ENCODE measurements around the gene TRIM34.
"Not testable (repeated sequence)": the region's sequence is repeated elsewhere in the genome, so short reads cannot be mapped to it uniquely, and the experiment has no call there.

Gene TRIM34

DNA sequence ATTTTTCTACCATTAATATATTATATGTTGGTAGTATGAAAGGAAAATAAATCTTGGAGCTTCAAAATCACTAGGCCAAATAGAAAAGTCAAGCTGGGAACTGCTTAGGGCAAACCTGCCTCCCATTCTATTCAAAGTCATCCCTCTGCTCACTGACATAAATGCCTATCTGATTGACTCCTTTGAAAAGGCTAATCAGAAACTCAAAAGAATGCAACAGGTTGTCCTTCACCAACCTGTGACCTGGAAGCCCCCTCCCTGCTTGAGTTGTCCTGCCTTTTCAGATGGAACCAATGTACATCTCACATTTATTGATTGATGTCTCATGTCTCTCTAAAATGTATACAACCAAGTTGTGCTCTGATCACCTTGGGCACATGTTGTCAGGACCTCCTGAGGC lies 3.2 kb upstream of the TRIM34 start:
- no peak for DNase-seq

DNA sequence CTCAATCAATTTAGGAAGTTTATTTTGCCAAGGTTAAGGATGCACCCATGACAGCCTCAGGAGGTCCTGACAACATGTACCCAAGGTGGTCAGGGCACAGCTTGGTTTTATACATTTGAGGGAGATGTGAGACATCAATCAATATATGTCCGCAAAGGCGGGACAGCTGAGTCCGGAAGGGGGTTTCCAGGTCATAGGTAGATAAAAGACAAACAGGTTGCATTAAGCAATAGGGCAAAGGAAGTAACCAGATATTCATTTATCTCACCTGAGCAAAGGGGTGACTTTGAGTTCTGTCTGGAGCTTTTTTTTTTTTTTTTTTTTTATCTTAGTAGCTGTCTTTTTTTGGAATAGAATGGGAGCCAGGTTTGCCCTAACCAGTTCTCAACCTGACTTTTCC lies 2.0 kb upstream of the TRIM34 start:
- no peak for DNase-seq

DNA sequence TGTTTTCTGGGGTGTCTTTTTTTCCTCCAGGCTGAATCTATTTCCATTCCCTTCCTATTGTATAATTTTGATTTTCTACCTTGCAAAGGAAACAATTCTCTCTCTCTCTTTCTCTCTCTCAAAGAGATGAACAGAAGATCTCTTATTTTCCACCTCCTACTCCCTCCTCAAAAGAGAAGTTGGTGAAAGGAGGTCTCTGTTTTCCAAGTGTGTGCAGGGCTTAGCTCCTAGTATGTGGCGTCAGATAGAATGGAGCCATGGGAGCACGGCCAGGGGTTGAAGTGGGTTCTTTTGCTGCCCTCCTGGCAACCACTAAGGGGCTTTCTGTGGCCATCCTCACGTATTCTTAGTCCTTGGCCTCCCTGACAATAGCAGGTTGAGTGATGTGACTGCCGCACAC lies 480 bp downstream of the TRIM34 start:
- DNase-seq: no peak

DNA sequence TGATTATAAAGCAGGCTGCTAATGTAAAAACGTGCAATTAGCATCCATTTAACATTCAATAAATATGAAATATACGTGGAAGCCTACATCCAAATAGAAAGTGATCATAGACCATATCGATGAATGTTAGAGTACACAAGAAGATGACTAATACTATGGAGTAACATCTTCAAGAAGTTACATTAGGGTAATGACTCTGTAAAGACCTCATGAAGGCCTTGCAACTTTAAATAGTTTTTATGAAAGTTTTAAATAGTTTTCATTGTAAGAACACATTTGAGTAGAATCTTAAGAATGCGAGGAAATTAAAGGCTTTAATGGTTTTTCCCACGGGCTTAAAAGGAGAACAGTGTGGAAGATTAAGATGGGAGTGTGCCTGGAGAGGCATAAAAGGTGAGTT lies 1.4 kb downstream of the TRIM34 start:
- DNase-seq: no peak

DNA sequence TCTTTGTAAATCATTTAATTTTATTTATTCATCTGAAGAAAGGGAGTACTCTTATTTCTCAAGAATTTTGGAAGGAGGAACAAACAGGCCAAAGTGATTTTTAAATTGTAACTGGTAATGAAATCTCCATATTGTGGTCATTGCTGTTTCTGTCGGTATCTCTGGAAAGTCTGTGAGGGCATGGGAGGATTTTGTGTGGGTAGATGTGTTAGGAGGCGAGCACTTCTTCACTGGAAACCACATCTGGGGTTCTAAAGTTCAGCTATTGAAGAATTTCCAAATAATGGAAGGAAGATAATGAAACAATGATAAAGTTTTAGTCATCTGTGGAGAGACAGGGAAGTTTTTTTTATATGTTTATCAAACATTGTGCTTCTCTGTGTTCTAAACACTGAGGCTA lies 6.6 kb downstream of the TRIM34 start:
- no peak for DNase-seq

DNA sequence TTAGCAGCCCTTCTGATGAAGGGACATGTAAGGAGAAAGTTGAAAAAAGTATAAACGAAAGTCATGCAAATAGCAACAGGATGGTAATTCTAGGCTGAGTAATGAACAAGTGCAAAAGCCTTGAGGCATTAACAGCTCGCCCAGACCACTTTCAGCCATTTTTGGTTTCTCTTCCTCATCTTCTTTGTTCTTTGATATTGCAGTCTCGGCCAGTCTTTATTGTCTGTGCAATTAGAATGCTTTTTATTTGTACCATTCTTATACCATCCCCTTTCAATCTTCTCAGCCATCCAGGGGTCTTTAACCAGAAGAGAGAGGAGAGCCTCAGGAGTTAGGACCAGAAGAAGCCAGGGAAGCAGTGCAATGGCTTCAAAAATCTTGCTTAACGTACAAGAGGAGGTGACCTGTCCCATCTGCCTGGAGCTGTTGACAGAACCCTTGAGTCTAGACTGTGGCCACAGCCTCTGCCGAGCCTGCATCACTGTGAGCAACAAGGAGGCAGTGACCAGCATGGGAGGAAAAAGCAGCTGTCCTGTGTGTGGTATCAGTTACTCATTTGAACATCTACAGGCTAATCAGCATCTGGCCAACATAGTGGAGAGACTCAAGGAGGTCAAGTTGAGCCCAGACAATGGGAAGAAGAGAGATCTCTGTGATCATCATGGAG lies 7.3 kb downstream of the TRIM34 start:
- DNase-seq: no peak

DNA sequence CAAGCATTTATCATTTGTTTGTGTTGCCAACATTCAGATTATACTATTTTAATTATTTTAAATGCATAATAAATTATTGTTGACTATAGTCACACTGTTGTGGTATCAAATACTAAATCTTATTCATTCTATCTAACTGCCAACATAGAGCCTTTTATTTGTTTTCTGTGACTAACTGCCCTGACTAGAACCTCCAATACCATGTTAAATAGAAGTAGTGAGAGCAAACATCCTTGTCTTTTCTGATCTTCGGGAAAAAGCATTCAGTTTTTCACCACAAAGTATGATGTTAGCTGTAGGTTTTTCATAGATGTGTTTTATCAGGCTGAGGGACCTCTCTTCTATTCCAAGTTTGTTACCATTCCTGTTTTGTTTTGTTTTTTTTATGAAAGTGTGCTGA lies 15.2 kb downstream of the TRIM34 start:
- DNase-seq: no peak

DNA sequence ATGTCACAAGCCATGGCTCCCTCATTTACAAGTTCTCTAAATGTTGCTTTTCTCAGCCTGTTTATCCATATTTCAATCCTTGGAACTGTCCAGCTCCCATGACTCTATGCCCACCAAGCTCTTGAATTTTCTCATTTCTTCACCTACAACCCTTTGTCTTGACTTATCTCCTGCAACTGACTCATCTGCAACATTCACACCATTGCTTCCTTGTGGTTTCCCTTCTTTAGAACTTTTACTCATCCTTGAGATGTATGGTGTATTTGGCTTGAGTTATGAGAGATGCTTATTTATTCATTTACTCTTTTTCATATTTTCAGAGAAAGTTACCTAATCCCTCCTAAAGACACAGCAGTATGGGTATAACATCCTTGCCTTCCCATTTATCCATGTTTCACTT lies 18.8 kb downstream of the TRIM34 start:
- no peak for DNase-seq

DNA sequence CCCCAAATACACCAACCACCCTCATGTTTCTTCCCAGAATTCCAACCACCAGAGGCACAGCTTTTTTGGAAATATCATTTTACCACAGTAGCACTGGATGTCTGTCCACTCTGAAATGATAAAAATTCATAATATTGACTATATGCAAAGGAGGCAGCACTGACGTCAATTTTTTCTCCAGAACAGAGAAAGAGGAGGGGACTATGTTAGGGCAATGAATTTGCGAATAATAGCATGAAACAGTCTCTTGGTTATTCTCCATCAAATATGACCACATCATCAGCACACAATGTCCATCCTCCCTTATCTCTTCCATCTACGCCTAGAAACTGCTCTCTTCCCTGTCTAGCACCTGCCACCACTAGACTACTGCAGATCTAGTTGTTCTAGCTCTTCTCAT lies 21.3 kb downstream of the TRIM34 start:
- no peak for DNase-seq

DNA sequence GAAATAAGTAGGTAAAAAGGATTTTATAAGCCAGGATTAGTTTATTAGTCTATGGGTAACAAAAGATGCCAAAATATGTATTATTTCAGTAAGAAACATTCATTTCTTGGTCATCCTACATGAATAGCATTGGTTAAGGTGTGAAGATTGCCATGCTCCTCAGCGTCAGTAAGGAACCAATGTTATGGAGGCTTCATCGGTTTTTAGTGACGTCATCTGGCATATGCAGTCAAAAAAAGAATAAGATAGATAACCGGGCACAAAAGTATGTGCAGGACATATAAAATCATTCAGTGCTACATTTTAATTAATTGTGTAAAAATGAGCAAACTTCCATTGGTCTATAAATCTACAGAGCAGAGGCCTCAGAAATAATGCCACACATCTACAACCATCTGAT lies 30.7 kb downstream of the TRIM34 start:
- no peak for DNase-seq

DNA sequence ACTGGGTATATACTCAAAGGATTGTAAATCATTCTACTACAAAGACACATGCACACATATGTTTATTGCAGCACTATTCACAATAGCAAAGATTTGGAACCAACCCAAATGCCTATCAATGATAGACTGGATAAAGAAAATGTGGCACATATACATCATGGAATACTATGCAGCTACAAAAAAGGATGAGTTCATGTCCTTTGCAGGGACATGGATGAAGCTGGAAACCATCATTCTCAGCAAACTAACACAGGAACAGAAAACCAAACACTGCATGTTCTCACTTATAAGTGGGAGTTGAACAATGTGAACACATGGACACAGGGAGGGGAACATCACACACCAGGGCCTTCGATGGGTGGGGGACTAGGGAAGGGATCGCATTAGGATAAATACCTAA lies 32.2 kb downstream of the TRIM34 start:
- DNase-seq: not testable (repeated sequence)

DNA sequence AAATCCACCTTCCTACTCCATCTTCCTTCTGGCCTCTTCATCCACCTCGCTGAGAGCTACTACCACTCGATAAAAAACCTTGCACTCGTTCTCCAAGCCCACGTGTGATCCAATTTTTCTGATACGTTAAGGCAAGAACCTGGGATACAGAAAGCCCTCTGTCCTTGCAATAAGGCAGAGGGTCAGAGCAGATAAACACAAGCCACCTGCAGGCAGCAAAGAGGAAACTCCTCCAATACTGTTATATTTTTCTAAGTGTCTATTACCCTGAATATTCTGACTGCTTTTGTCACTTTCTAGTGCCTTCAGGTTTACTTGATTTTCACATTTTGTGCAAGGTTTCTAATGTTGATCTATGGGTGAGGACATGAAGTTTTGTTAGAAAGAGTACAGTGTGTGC lies 33.5 kb downstream of the TRIM34 start:
- no peak for DNase-seq

DNA sequence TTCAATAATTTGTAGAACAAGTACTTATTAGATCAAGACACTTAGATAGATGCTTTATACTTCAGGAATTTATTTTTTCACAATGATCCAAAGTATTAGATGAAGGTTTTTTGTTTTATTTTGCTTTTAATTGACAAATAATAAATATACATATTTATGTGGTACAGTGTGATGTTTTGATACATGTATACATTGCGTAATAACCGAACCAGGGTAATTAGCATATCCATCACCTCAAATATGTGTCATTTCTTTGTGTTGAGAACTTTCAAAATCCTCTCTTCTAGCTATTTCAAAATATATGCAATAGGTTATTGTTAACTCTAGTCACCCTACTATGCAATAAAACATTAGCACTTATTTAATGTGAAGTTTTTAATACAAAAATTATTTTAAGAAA lies 38.7 kb downstream of the TRIM34 start:
- DNase-seq: no peak

DNA sequence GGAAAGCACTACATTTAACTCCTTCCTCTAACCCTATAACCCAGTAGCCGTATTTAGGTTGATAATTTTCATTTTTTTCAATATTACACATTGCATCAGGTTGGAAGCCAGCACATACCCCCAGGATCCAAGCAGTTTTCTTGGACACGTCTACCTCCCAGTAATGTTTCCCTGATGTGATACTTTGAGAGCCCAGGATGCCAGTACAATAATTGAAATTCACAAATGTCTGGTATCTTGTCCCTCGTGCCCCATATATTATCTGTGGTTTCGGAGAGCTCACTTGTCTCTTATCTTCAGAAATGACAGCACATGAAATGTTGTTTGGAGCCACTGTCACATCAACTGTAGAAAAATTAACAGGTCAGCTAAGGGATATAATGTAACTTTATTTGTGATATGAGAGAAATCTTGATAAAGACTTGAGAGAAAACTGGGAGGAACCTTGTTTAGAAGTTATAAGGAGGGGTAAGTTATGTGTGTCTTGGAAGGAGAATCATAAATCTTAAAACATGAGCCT lies 40.3 kb downstream of the TRIM34 start:
- DNase-seq: no peak

DNA sequence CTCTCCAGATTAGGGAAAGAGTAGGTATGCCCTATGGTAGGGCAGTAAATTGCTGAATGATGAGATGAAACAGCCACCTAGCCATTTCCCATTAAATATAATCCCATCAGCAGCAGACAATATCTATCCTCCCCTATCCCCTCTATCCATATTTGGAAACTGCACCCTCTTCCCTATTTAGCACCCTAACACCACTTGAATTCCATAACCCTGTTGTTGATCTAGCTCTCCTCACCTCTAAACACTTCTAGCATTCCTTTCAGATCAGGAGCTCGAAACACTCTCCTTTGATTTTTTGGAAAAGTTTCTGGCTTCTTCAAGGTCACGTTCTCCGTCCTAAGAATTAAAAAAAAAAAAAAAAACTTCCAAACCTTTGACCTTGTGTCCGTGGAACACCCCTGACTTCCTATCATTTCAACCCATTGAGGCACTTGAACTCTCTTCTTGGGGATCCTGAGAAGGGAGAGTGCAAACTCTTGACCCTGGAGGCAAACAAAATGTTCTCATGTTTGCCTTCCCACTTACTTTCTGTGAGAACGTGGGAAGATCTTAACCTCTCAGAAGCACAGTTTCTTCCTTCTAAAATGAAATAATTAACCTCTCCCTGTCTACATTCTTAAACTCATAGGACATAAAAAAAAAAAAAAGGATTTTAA lies 41.1 kb downstream of the TRIM34 start:
- DNase-seq: no peak

DNA sequence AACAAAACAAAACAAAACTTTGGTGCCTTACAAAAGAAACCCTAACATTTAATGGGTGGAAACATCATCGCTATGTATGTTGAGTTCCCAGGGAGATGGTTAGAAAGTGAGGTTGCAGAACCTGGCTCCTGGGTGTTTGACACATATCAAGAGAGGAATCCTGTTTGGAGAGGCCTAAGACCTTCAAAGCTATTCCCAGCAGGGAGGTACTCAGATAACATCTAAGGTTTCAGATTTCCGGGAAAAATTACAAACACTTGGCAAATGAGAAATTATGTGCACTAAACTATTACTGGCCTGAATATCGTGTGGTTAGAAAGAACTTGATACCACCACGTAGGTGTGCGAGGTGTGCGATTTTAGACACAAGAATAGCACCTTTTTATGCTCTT lies 41.6 kb downstream of the TRIM34 start:
- no peak for DNase-seq

DNA sequence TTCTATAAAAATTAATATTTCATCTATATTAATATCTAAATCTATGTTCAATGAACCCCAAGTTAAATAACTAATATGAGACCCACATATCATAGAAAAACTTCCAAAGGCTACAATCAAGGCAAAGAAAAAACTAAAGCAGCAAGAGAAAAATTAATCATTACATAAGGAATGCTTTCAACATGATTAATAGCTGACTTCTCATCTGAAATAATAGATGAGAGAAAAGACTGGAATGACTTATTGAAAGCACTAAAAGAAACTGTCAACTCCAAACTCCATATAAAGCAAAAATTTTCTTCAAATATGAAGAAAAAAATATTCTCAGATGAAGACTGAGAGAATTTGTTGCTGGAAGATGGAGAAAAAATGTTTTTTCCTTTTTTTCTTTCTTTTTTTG lies 47.0 kb downstream of the TRIM34 start:
- DNase-seq: no peak

DNA sequence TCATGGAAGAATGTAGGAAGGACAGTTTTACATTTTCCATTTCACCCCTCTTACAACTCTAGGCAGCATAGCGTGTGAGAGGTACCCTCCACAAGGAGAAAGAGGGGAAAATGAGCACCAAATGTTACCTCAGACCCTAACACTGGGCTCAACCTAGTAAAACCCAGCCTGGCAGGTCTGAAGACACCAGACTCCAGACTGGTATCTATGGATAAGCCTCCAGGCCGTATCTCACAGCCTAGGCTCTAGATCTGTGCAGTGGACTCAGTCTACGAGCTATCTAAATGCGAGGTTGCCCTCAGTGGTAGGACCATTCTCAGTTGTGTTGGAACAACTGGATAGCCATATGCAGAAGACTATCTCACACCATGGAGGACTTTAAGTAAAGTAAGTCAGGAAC lies 49.6 kb downstream of the TRIM34 start:
- DNase-seq: no peak

DNA sequence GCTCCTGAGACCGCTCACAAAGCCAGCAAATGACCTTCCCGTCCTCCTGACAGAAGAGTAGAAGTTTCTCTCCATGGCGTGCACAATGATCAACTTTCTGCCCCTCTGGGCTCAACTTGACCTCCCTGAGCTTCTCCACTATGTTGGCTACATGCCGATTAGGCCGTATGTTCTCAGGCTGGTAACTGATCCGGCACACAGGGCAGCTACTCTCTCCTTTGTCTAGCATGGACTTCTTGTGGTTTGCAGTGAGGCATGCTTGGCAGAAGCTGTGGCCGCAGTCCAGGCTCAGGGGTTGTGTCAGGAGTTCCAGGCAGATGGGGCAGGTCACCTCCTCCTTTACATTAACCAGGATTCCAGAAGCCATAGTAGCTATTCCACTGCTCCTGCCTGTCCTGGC lies 55.0 kb downstream of the TRIM34 start:
- DNase-seq: no peak

DNA sequence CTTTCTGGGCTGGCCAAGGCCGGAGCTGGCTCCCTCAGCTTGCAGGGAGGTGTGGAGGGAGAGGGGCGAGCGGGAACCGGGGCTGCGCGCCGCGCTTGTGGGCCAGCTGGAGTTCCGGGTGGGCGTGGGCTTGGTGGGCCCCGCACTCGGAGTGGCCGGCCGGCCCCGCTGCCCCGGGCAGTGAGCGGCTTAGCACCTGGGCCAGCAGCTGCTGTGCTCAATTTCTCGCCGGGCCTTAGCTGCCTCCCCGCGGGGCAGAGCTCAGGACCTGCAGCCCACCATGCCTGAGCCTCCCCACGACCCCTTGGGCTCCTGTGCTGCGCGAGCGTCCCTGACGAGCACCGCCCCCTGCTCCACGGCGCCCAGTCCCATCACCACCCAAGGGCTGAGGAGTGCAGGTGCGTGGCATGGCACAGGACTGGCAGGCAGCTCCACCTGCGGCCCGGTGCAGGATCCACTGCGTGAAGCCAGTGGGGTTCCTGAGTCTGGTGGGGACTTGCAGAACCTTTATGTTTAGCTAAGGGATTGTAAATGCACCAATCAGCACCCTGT lies 58.2 kb downstream of the TRIM34 start:
- not testable (repeated sequence) for DNase-seq

DNA sequence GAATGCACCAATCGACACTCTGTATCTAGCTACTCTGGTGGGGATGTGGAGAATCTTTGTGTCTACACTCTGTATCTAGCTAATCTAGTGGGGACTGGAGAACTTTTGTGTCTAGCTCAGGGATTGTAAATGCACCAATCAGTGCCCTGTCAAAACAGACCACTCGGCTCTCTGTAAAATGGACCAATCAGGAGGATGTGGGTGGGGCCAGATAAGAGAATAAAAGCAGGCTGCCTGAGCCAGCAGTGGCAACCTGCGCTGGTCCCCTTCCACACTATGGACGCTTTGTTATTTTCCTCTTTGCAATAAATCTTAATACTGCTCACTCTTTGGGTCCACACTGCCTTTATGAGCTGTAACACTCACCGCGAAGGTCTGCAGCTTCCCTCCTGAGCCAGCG lies 58.8 kb downstream of the TRIM34 start:
- not testable (repeated sequence) for DNase-seq

DNA sequence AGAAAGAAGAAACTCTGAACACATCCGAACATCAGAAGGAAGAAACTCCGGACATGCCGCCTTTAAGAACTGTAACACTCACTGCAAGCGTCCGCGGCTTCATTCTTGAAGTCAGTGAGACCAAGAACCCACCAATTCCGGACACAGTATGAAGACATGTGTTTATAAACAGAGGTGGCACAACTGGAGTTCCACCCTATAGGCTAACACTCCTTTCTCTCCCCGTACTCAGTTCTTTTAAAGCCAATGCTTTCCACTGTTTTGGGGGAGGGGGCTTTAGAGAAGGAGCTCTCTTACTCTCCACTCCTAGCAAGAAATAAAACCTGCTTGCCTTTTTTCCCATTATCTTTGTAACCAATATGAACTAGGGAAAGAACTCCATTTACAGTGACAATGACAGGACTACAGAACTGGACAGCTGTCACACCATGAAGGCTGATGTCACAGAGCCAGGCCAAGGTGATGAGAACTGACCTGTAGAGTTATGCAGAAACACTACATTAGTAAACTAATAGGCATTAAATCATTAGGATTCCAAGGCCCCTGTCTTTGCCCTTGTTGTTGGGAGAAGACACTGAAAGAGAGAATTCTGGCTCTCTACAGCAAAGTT lies 59.3 kb downstream of the TRIM34 start:
- DNase-seq: no peak

DNA sequence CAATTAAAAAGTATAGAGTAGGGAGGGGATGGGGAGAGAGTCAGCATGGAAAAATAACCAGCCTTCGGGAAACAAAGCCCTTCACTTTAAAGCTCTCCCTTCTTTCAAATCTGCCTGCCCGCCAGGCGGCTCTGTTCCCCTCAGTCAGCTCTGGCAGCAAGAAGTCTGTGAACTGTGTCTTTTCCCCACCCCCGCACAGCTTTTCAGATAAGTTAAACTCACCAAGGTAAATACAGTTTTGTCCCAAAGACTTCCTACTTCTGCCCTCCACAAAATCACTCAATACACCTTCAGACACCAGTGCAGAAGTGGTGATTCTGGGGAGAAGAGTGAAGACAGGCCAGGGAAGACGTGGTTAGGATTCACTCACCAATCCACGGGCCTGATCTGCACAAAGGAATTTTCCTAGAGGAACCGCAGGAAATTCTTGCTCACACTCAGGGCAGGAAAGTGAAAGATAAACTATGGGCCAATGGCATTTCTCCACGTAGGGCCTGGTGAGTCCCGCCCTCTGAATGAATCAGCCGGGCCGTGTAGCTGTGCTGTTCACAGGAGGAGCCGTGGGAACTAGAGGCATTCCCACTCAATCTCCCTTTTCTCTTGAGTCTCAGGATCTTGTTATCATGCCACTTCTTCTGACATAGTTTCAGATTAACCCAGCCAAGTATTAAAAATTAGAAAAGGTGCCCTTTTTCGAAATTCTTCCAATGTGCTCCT lies 60.0 kb downstream of the TRIM34 start, which contains the start of gene TRIM5:
TRIM5 (minus strand) TSS at position 429 of the 717 bp plus-strand sequence. CDS start 4,897 bp downstream, outside the sequence.
- DNase-seq: no peak

Data from NCI-H524 treated with DMSO at 0.1 percent for 48 hours (cell line).